ENCODE data around the gene TTYH1.
"Not testable (repeated sequence)": the region's sequence is repeated elsewhere in the genome, so short reads cannot be mapped to it uniquely, and the experiment has no call there.

GRCh38 chr19:54371453-54371852 is 43.8 kb upstream of the TTYH1 start:
- TF ChIP-seq, protein P1, sequence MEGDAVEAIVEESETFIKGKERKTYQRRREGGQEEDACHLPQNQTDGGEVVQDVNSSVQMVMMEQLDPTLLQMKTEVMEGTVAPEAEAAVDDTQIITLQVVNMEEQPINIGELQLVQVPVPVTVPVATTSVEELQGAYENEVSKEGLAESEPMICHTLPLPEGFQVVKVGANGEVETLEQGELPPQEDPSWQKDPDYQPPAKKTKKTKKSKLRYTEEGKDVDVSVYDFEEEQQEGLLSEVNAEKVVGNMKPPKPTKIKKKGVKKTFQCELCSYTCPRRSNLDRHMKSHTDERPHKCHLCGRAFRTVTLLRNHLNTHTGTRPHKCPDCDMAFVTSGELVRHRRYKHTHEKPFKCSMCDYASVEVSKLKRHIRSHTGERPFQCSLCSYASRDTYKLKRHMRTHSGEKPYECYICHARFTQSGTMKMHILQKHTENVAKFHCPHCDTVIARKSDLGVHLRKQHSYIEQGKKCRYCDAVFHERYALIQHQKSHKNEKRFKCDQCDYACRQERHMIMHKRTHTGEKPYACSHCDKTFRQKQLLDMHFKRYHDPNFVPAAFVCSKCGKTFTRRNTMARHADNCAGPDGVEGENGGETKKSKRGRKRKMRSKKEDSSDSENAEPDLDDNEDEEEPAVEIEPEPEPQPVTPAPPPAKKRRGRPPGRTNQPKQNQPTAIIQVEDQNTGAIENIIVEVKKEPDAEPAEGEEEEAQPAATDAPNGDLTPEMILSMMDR (IDR thresholded peaks at IDR 0.05) = not testable (repeated sequence)
- TF ChIP-seq POLR2A (IDR thresholded peaks at IDR 0.05) = not testable (repeated sequence)
